Astrocyte (in vitro differentiated cells and primary cell): ENCODE data around the gene ZNF407.

Experiments used
- CTCF ChIP-seq: IDR thresholded peaks from 2 replicates; pipeline ENCODE4 v1.5.1; 2011; ENCODE audit warnings: low read depth, mild to moderate bottlenecking, inconsistent platforms, low read length, moderate library complexity; ENCODE audit not compliant: insufficient read depth
- EZH2 ChIP-seq: IDR thresholded peaks from 2 replicates; pipeline ENCODE4 v1.6.1; 2012; ENCODE audit warnings: mild to moderate bottlenecking, low read length, inconsistent platforms; ENCODE audit not compliant: insufficient read depth

DNA sequence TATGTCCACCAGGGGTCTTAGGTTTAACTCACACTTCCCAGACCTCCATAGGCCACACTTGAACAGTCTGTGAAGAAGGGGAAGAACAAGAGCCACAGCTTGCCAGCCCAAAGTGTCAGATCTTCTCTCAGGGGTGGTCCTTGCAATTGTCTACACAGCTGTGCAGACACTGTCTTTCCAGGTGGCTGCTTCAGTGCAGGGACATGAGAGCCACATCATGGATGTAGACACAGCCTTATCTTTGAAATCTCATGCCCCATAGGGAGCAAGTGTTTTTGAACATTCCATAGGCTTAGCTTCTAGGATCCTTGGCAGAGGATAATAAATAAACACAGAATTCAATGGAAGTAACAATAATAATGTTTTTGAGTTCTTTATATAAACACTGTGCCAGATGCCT is 6.7 kb downstream of the ZNF407 start:
- TF ChIP-seq CTCF (no peak), EZH2 (no peak)
